ENCODE data around the gene CBL.

The CBL gene

DNA sequence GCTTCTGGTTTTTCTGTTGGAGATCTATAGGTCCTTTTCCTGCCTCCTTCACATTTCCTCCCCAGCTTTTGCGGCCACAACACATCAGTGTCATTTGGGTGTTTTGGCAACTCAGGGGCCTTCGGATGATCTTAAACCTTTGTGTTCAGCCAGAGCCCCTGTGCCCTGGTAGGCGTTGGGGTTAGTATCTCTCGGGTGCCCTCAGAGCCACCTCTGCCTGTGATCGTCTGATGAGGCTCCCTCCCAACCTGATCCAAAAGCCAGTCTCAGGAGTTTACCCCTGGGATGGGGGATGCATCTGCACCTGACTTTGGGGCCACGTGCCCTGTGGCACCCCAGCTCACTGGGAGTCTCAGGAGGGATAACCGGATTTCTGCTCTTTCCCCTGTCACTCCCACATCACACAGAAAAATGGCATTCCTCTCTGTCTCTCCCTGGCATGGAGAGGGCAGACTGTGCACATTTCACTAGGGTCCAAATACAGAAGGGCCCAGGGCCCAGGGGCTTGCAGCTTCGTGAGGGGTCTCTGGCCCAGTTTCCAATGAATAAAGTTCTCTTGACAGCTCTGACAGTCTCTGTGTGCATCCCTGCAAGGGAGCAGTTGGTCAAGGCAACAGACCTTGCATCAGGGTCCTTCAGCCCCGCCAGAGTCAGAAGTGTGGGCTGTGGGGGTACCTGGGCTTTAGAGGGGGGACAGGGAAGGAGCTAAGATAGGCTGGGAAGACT lies 130.8 kb downstream of the CBL start:
- ATAC-seq (ENCODE audit: low read depth) (no peak), DNase-seq (ENCODE audit: low spot score) (no peak)
- H3K4me3 ChIP-seq (ENCODE audit: severe bottlenecking) = no peak overlapping the region
- H3K9me3 ChIP-seq (ENCODE audit: severe bottlenecking) = no peaks in the 10 kb centered on the region
- H3K36me3 ChIP-seq (ENCODE audit: low read depth) = peaks cover 10% of the 10 kb centered on the region; the same call in 1 of the 2 replicates
- peaks cover 15% of the 10 kb centered on the region for H3K27me3 ChIP-seq (ENCODE audit: insufficient read depth, poor library complexity, severe bottlenecking)
- H3K27ac ChIP-seq (ENCODE audit: poor library complexity, severe bottlenecking) = peak overlapping the region; percentile 32
- peaks cover 10% of the 10 kb centered on the region for H3K4me1 ChIP-seq (ENCODE audit: insufficient read depth, poor library complexity, severe bottlenecking)
- TF ChIP-seq, protein P1, sequence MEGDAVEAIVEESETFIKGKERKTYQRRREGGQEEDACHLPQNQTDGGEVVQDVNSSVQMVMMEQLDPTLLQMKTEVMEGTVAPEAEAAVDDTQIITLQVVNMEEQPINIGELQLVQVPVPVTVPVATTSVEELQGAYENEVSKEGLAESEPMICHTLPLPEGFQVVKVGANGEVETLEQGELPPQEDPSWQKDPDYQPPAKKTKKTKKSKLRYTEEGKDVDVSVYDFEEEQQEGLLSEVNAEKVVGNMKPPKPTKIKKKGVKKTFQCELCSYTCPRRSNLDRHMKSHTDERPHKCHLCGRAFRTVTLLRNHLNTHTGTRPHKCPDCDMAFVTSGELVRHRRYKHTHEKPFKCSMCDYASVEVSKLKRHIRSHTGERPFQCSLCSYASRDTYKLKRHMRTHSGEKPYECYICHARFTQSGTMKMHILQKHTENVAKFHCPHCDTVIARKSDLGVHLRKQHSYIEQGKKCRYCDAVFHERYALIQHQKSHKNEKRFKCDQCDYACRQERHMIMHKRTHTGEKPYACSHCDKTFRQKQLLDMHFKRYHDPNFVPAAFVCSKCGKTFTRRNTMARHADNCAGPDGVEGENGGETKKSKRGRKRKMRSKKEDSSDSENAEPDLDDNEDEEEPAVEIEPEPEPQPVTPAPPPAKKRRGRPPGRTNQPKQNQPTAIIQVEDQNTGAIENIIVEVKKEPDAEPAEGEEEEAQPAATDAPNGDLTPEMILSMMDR (IDR thresholded peaks at IDR 0.05; ENCODE audit: poor library complexity, severe bottlenecking) = no peak

DNA sequence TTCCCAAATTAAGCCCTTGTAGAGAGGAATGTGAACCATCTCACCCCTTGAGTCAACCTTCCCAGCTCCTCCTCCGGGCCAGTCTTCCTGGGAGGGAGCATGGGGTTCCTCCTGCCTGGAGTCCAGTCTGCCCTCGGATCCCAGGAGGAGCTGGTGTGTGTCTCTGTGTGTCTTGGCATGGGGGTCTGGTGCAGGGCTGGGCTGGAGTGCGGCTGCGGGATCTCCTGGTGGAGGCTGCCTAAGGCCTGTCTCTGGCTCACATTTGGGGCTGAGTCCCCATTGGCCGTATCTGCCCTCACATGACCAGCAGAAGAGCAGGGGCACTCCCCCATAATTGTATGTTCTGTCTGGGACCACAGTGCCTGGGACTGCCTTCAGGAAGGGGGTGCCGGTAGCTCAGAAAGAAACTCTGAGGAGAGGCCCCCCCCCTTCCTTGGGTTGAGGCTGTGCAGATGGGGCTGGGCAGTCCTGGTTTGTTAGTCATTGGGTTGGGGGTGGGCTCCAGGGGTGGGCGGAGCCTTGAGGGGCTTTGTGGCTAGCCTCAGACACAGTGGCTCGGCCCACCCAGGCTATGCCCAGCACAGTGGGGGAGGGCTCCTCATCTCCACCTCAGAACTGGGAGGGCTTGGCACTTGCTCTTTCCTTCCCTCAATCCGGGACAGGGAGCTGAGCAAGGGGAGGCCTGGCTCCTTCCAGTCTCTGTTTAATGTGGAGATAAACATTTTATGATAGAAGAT lies 131.6 kb downstream of the CBL start:
- peaks cover 10% of the 10 kb centered on the region; the same call in 1 of the 2 replicates for H3K36me3 ChIP-seq (ENCODE audit: low read depth)
- H3K9me3 ChIP-seq (ENCODE audit: severe bottlenecking) = no peaks in the 10 kb centered on the region
- H3K27ac ChIP-seq (ENCODE audit: poor library complexity, severe bottlenecking) = peak overlapping the region; percentile 32
- peaks cover 10% of the 10 kb centered on the region for H3K4me1 ChIP-seq (ENCODE audit: insufficient read depth, poor library complexity, severe bottlenecking)
- H3K27me3 ChIP-seq (ENCODE audit: insufficient read depth, poor library complexity, severe bottlenecking) = peaks cover 15% of the 10 kb centered on the region
- DNase-seq (ENCODE audit: low spot score) (no peak), ATAC-seq (ENCODE audit: low read depth) (peak; percentile 8; the same call in 2 of the 3 replicates)
- TF ChIP-seq, protein P1 (IDR thresholded peaks at IDR 0.05; ENCODE audit: poor library complexity, severe bottlenecking) = no peak
- no peak overlapping the region for H3K4me3 ChIP-seq (ENCODE audit: severe bottlenecking)

DNA sequence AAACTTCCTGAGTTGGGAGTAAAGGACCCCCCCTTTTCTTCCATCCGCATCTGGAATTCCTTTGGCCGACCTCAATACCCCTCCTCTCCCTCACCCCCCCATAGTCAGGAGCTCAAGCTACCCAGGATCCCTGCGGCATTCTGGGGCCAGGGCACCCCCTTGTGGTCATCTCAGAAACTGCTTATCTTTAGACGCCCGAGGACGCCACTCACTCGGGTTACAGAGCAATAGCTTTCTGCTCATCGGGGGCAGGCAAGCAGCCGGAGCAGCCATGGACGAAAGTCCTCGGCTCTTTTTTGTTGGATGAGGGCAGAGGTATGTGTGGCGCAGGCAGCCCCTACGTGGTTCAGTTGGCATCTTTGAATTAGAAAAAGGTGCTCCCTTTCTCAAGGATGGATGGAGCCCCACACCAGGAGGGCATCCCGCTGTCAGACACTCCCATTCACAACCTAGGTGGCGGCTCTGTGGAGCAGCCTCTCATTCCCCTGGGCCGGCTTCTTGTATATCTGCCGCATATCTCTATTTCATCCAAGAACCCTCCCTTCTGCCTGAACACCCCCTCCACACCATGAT lies 132.3 kb downstream of the CBL start:
- TF ChIP-seq, protein P1 (IDR thresholded peaks at IDR 0.05; ENCODE audit: poor library complexity, severe bottlenecking) = peak; percentile 85
- no peak overlapping the region for H3K4me3 ChIP-seq (ENCODE audit: severe bottlenecking)

DNA sequence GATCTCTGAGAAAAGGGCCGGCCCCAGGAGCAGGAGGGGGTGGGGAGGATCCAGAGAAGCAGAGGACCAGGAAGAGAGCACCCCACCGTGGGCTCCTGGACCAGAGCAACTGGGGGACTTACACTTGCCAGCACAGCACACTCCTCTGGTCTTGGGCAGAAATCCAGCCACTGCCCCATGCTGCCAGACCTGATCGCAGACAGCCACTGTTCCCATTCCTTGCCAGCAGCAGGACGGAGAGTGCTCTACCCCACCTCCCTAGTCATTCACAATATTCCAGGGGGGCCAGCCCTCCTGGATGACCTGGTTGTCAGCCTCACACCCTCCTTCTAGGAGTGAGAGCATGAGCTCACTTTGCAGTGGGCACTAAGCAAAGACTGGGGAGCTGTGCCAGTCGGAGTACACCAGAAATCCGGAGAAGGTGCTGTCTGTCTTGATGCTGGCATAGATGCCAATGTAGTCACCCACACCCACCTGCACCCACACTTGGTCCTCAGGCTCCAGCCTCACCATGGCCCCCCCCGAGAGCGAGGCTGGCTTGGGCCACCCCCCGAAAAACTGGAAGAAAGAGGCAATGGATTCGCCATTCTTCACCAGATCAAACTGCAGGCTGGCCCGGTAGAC lies 132.9 kb downstream of the CBL start:
- peaks cover 10% of the 10 kb centered on the region; the same call in 1 of the 2 replicates for H3K36me3 ChIP-seq (ENCODE audit: low read depth)
- H3K4me1 ChIP-seq (ENCODE audit: insufficient read depth, poor library complexity, severe bottlenecking) = peaks cover 10% of the 10 kb centered on the region
- H3K27me3 ChIP-seq (ENCODE audit: insufficient read depth, poor library complexity, severe bottlenecking) = peaks cover 15% of the 10 kb centered on the region
- H3K9me3 ChIP-seq (ENCODE audit: severe bottlenecking) = no peaks in the 10 kb centered on the region
- DNase-seq (ENCODE audit: low spot score) = no peak
- no peak overlapping the region for H3K27ac ChIP-seq (ENCODE audit: poor library complexity, severe bottlenecking)
- TF ChIP-seq, protein P1 (IDR thresholded peaks at IDR 0.05; ENCODE audit: poor library complexity, severe bottlenecking) = no peak
- ATAC-seq (ENCODE audit: low read depth) = no peak
- no peak overlapping the region for H3K4me3 ChIP-seq (ENCODE audit: severe bottlenecking)

More for the DNA sequence above, 132.3 kb downstream of the CBL start:
- ATAC-seq (ENCODE audit: low read depth) (peak; percentile 31), DNase-seq (ENCODE audit: low spot score) (no peak)
- peaks cover 15% of the 10 kb centered on the region for H3K27me3 ChIP-seq (ENCODE audit: insufficient read depth, poor library complexity, severe bottlenecking)
- no peaks in the 10 kb centered on the region for H3K9me3 ChIP-seq (ENCODE audit: severe bottlenecking)
- peaks cover 10% of the 10 kb centered on the region for H3K4me1 ChIP-seq (ENCODE audit: insufficient read depth, poor library complexity, severe bottlenecking)
- H3K36me3 ChIP-seq (ENCODE audit: low read depth) = peaks cover 10% of the 10 kb centered on the region; the same call in 1 of the 2 replicates
- peak overlapping the region; percentile 32 for H3K27ac ChIP-seq (ENCODE audit: poor library complexity, severe bottlenecking)
